SK-N-SH treated with all-trans-retinoic acid at 6 μM for 48 hours (cell line): ENCODE data around the gene ZFHX3.

Experiments used
- ATAC-seq: fragments of 200-7000 bp; cut with Tn5 transposase; 3 replicates; pipeline ENCODE4 v1.9.1; 2020; ENCODE audit warnings: mild to moderate bottlenecking, moderate library complexity
- ARNTL ChIP-seq: fragments of 450-650 bp; formaldehyde crosslinking; IDR thresholded peaks from 2 replicates; pipeline ENCODE4 v1.5.0; 2020; ENCODE audit warnings: low read depth, mild to moderate bottlenecking, moderate library complexity, borderline replicate concordance
- BACH2 ChIP-seq: fragments of 250-450 bp; sonication (Bioruptor Pico); IDR thresholded peaks from 2 replicates; pipeline ENCODE4 v1.9.0; 2021; ENCODE audit warnings: mild to moderate bottlenecking, borderline replicate concordance
- CREB5 ChIP-seq: fragments of 250-450 bp; sonication (Bioruptor Pico); IDR thresholded peaks from 2 replicates; pipeline ENCODE4 v1.5.1; 2020; ENCODE audit warnings: low read depth, mild to moderate bottlenecking, moderate library complexity
- CSDC2 ChIP-seq: fragments of 250-450 bp; sonication (Bioruptor Pico); IDR thresholded peaks from 2 replicates; pipeline ENCODE4 v1.5.0; 2020; ENCODE audit warnings: mild to moderate bottlenecking, moderate library complexity
- ESRRG ChIP-seq: fragments of 250-450 bp; sonication (Bioruptor Pico); IDR thresholded peaks from 2 replicates; pipeline ENCODE4 v1.6.1; 2021; ENCODE audit warnings: mild to moderate bottlenecking
- GLIS3 ChIP-seq: fragments of 250-450 bp; sonication (Bioruptor Pico); IDR thresholded peaks from 2 replicates; pipeline ENCODE4 v1.5.0; 2020; ENCODE audit warnings: mild to moderate bottlenecking, moderate library complexity
- OSR1 ChIP-seq: fragments of 250-450 bp; sonication (Bioruptor Pico); IDR thresholded peaks from 2 replicates; pipeline ENCODE4 v1.8.0; 2022; ENCODE audit warnings: moderate library complexity, mild to moderate bottlenecking, inconsistent platforms
- PATZ1 ChIP-seq: fragments of 250-450 bp; sonication (Bioruptor Pico); IDR thresholded peaks from 2 replicates; pipeline ENCODE4 v1.8.0; 2020; ENCODE audit warnings: mild to moderate bottlenecking, moderate library complexity, borderline replicate concordance
- POU6F1 ChIP-seq: fragments of 250-450 bp; sonication (Bioruptor Pico); IDR thresholded peaks from 2 replicates; pipeline ENCODE4 v1.8.0; 2021; ENCODE audit warnings: low read depth, mild to moderate bottlenecking, moderate library complexity, borderline replicate concordance
- PPARA ChIP-seq: fragments of 250-450 bp; sonication (Bioruptor Pico); IDR thresholded peaks from 2 replicates; pipeline ENCODE4 v1.5.0; 2020; ENCODE audit warnings: mild to moderate bottlenecking, borderline replicate concordance
- SNAI2 ChIP-seq: fragments of 250-450 bp; sonication (Bioruptor Pico); IDR thresholded peaks from 2 replicates; pipeline ENCODE4 v1.5.0; 2020; ENCODE audit warnings: mild to moderate bottlenecking, moderate library complexity
- TCF4 ChIP-seq: fragments of 250-450 bp; sonication (Bioruptor Pico); IDR thresholded peaks from 2 replicates; pipeline ENCODE4 v1.8.0; 2021; ENCODE audit warnings: mild to moderate bottlenecking, moderate library complexity, borderline replicate concordance
- TOX ChIP-seq: fragments of 250-450 bp; sonication (Bioruptor Pico); IDR thresholded peaks from 2 replicates; pipeline ENCODE4 v1.8.0; 2021; ENCODE audit warnings: mild to moderate bottlenecking, moderate library complexity, borderline replicate concordance
- TSHZ2 ChIP-seq: fragments of 250-450 bp; sonication (Bioruptor Pico); IDR thresholded peaks from 2 replicates; pipeline ENCODE4 v1.5.0; 2020; ENCODE audit warnings: mild to moderate bottlenecking, moderate library complexity
- ZC3H10 ChIP-seq: fragments of 250-450 bp; sonication (Bioruptor Pico); IDR thresholded peaks from 2 replicates; pipeline ENCODE4 v1.5.1; 2021; ENCODE audit warnings: mild to moderate bottlenecking, moderate library complexity
- ZFP3 ChIP-seq: fragments of 250-450 bp; sonication (Bioruptor Pico); IDR thresholded peaks from 2 replicates; pipeline ENCODE4 v1.5.0; 2020; ENCODE audit warnings: mild to moderate bottlenecking, moderate library complexity
- ZFP30 ChIP-seq: fragments of 450-650 bp; formaldehyde crosslinking; IDR thresholded peaks from 2 replicates; pipeline ENCODE4 v1.5.0; 2022; ENCODE audit warnings: mild to moderate bottlenecking, moderate library complexity
- ZNF565 ChIP-seq: fragments of 450-650 bp; formaldehyde crosslinking; conservative IDR thresholded peaks from 2 replicates; pipeline ENCODE4 v1.5.0; 2020; ENCODE audit warnings: low read depth, mild to moderate bottlenecking, moderate library complexity
- ZNF70 ChIP-seq: fragments of 450-650 bp; formaldehyde crosslinking; IDR thresholded peaks from 2 replicates; pipeline ENCODE4 v1.5.0; 2020; ENCODE audit warnings: mild to moderate bottlenecking, moderate library complexity
- ZNF8 ChIP-seq: fragments of 450-650 bp; formaldehyde crosslinking; IDR thresholded peaks from 2 replicates; pipeline ENCODE4 v1.5.0; 2020; ENCODE audit warnings: mild to moderate bottlenecking, moderate library complexity

Gene ZFHX3

GRCh38 chr16:72768591-72768990 is 279.3 kb downstream of the ZFHX3 start (continued):
- TF ChIP-seq CREB5 (CRISPR knock-in tag) (no peak), ZFP30 (no peak)
- TF ChIP-seq, all 23 proteins: peak for 0

- no peak for TF ChIP-seq ZNF8 (CRISPR knock-in tag)
- no peak for TF ChIP-seq POU6F1
- no peak for TF ChIP-seq ESRRG (CRISPR knock-in tag)
Measured at GRCh38 chr16:72766506-72766905, 281.4 kb downstream of the ZFHX3 start.

GRCh38 chr16:72764015-72764654 is 283.8 kb downstream of the ZFHX3 start:
- TF ChIP-seq OSR1 (no peak), ZNF8 (CRISPR knock-in tag) (no peak), ZFP30 (no peak), ARNTL (CRISPR knock-in tag) (no peak), TCF4 (CRISPR knock-in tag) (no peak), CSDC2 (CRISPR knock-in tag) (no peak), BACH2 (CRISPR knock-in tag) (no peak), PPARA (CRISPR knock-in tag) (no peak), TOX (CRISPR knock-in tag) (no peak), GLIS3 (CRISPR knock-in tag) (no peak), ZNF565 (no peak), ZNF70 (no peak), SNAI2 (no peak), ZC3H10 (no peak), PATZ1 (CRISPR knock-in tag) (no peak), ZFP3 (CRISPR knock-in tag) (no peak)
- ATAC-seq: peak; percentile 93

More at GRCh38 chr16:72766506-72766905, 281.4 kb downstream of the ZFHX3 start:
- ATAC-seq: no peak

GRCh38 chr16:72760581-72760980 is 287.3 kb downstream of the ZFHX3 start:
- ATAC-seq: no peak

More at GRCh38 chr16:72760581-72760980, 287.3 kb downstream of the ZFHX3 start:
- TF ChIP-seq SNAI2 (no peak), ZFP30 (no peak), ARNTL (CRISPR knock-in tag) (no peak), TOX (CRISPR knock-in tag) (no peak), ZNF8 (CRISPR knock-in tag) (no peak), POU6F1 (no peak), TSHZ2 (CRISPR knock-in tag) (no peak), CREB5 (CRISPR knock-in tag) (no peak), ZC3H10 (no peak), ZNF70 (no peak), ZFP3 (CRISPR knock-in tag) (no peak), PATZ1 (CRISPR knock-in tag) (no peak)
